Body of pancreas (tissue), 4 donors: ENCODE measurements around the gene GALR1. TPM values are rescaled to one million over a fixed set of nuclear protein-coding genes. Genes with fewer than 3 reads are reported as not detected.

Experiments used
- ATAC-seq: fragments of 150-250 bp; one replicate; pipeline ENCODE4 v1.9.1; 2016
- DNase-seq, 4 donors: peaks; one replicate each; pipeline ENCODE4 v3.0.0-alpha.2; 2019
- H3K27ac ChIP-seq, 4 donors: fragments of 200-600 bp; sonication (generic); 1 replicate in 3 of 4; 2 replicates in 1 of 4; pipeline versions ENCODE4 v1.5.1 to v1.6.1; 2016 to 2019; ENCODE audit warnings: mild to moderate bottlenecking in 1 of 4, mixed read lengths in 1 of 4, moderate library complexity in 1 of 4
- H3K27me3 ChIP-seq, 2 donors: fragments of 200-600 bp; sonication (generic); one replicate each; pipeline ENCODE4 v1.6.0; 2016; ENCODE audit warnings: mild to moderate bottlenecking in 1 of 2
- H3K36me3 ChIP-seq, 2 donors: fragments of 200-600 bp; sonication (generic); replicated peaks in 1 of 2; 2 replicates each; pipeline ENCODE4 v1.5.1; 2016; ENCODE audit warnings: low read depth in 2 of 2; ENCODE audit not compliant: insufficient read depth in 1 of 2
- H3K4me1 ChIP-seq: fragments of 200-600 bp; sonication (generic); one replicate; pipeline ENCODE4 v1.6.0; 2016
- H3K4me3 ChIP-seq, 2 donors: fragments of 200-600 bp; sonication (generic); 1 replicate in 1 of 2; 2 replicates in 1 of 2; pipeline ENCODE4 v1.5.1; 2016 to 2019
- H3K9me3 ChIP-seq, 3 donors: fragments of 200-600 bp; sonication (generic); 1 replicate in 2 of 3; 2 replicates in 1 of 3; pipeline ENCODE4 v1.5.1; 2016
- POLR2A ChIP-seq, 3 donors: fragments of 450-650 bp; IDR thresholded peaks; one replicate each; pipeline ENCODE4 v1.6.1; 2016; ENCODE audit warnings: antibody characterized with exemption in 3 of 3, mild to moderate bottlenecking in 2 of 3
- WGBS, 2 donors: methylation state at CpG; one replicate each; pipeline ENCODE4 v1.1.5; 2017; 5-methylcytosine and 5-hydroxymethylcytosine counted together
- intact Hi-C: fragments of 100-400 bp; cut with DNase I; formaldehyde crosslinking; loops from one replicate; pipeline ENCODE4 v1.15.1; 2023
- total RNA-seq, 2 donors: library from RNA; depleted of rRNA; stranded (reverse); fragments of >200 nt; gene quantifications; one replicate each; pipeline ENCODE4 v1.1.0, GENCODE V29; 2016
- TF ChIP-seq, protein P1 (sequence below), 7 experiments: fragments of 450-650 bp in 4 of 7; fragments of 200-600 bp in 3 of 7; sonication (generic) in 3 of 7; IDR thresholded peaks; one replicate each; pipeline ENCODE4 v1.5.1; 2016 to 2019; ENCODE audit warnings: antibody characterized with exemption in 7 of 7

Gene GALR1
- total RNA-seq, 2 donors from 2014 or later: under 0.01 TPM; not detected in 1

DNA sequence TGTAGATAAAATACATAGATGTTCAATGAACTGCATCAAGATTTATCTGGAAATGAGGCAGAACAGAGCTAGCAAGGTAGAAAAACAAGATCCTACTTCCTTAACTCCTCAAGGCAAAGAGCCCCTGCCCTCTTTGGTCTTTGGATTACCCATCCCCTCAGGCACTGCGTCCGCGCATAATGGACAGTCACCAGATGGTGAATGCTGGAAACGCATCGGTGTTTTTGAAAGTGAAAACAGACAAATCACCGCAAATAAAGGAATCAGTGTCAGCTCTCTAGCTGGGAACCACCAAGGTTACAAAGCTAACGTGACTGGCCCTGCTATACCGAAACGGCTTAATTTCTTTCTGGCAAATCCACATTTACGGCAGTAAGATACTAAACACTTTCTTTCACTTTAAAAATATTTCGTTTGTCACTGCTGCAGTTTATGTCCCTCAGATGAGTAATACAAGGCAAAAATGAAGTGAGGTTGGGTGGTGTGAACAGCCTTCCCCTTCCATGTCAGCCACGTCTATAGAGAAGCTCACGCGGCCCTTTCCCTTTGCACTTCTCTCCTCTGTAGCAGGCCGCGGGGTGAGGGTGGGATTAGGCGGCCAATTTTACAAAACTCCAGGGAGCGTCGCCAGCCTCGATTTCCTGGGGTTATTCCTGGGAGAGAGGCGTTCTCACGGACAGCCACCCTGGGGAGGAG lies 627 bp upstream of the GALR1 start:
- no peaks in the 10 kb centered on the region for H3K36me3 ChIP-seq
- ATAC-seq (no peak), DNase-seq (no peak)
- H3K27ac ChIP-seq: no peak overlapping the region
- H3K9me3 ChIP-seq: no peaks in the 10 kb centered on the region
- no peak overlapping the region for H3K4me3 ChIP-seq
- intact Hi-C loops: no loop called here
- TF ChIP-seq POLR2A (IDR thresholded peaks at IDR 0.05): no peak
- WGBS, 2 donors: 3 to 7% methylated on average over 22 of the region's 22 CpGs
- H3K4me1 ChIP-seq: peaks cover 31% of the 10 kb centered on the region
- peaks cover 0 to 14% of the 10 kb centered on the region in 2 donors for H3K27me3 ChIP-seq

DNA sequence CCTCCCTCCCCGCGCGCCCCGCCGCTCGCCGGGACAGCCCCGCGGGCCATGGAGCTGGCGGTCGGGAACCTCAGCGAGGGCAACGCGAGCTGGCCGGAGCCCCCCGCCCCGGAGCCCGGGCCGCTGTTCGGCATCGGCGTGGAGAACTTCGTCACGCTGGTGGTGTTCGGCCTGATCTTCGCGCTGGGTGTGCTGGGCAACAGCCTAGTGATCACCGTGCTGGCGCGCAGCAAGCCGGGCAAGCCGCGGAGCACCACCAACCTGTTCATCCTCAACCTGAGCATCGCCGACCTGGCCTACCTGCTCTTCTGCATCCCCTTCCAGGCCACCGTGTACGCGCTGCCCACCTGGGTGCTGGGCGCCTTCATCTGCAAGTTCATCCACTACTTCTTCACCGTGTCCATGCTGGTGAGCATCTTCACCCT lies 865 bp downstream of the GALR1 start:
- Histone ChIP-seq H3K36me3 (no peaks in the 10 kb centered on the region), H3K4me1 (peaks cover 31% of the 10 kb centered on the region), H3K9me3 (no peaks in the 10 kb centered on the region), H3K27ac (no peak overlapping the region), H3K27me3 (peaks cover 0 to 14% of the 10 kb centered on the region in 2 donors), H3K4me3 (no peak overlapping the region)
- ATAC-seq: no peak
- intact Hi-C loops: no loop called here
- no peak for DNase-seq
- TF ChIP-seq, protein P1, sequence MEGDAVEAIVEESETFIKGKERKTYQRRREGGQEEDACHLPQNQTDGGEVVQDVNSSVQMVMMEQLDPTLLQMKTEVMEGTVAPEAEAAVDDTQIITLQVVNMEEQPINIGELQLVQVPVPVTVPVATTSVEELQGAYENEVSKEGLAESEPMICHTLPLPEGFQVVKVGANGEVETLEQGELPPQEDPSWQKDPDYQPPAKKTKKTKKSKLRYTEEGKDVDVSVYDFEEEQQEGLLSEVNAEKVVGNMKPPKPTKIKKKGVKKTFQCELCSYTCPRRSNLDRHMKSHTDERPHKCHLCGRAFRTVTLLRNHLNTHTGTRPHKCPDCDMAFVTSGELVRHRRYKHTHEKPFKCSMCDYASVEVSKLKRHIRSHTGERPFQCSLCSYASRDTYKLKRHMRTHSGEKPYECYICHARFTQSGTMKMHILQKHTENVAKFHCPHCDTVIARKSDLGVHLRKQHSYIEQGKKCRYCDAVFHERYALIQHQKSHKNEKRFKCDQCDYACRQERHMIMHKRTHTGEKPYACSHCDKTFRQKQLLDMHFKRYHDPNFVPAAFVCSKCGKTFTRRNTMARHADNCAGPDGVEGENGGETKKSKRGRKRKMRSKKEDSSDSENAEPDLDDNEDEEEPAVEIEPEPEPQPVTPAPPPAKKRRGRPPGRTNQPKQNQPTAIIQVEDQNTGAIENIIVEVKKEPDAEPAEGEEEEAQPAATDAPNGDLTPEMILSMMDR (IDR thresholded peaks at IDR 0.05): no peak
- no peak for TF ChIP-seq POLR2A (IDR thresholded peaks at IDR 0.05)
- 0 to 8% methylated on average over 14 to 19 of the region's 40 CpGs for WGBS, 2 donors

DNA sequence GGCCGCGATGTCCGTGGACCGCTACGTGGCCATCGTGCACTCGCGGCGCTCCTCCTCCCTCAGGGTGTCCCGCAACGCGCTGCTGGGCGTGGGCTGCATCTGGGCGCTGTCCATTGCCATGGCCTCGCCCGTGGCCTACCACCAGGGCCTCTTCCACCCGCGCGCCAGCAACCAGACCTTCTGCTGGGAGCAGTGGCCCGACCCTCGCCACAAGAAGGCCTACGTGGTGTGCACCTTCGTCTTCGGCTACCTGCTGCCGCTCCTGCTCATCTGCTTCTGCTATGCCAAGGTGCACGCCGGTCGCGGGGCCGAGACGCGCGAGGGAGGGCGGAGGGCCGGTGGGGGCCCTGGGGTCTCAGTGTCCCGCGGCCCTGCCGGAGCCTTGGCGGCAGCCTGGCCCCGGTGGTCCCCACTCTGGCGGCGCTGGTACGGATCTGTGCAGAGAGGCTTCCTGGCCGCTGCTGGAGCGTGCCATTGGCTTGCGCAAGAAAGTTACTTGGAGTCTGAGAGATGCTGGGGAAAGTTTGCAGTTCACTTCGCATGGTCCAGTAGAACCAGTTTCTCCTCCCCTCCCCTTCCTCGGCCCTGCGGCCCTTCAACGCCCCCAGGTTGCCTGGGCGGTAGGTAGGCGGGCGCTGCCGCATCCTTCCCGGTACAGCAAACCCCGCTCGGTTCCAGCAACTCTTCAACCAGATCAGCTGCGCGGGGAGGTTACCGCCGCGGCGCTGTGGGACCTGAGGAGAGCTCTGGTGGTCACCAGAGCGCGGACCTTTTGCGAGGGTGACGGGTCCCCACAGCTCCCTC lies 1.5 kb downstream of the GALR1 start:
- TF ChIP-seq POLR2A (IDR thresholded peaks at IDR 0.05): no peak
- TF ChIP-seq, protein P1 (IDR thresholded peaks at IDR 0.05): no peak
- no peaks in the 10 kb centered on the region for H3K36me3 ChIP-seq
- intact Hi-C loops: no loop called here
- no peaks in the 10 kb centered on the region for H3K9me3 ChIP-seq
- ATAC-seq: no peak
- H3K27me3 ChIP-seq: peaks cover 0 to 14% of the 10 kb centered on the region in 2 donors
- DNase-seq: no peak
- WGBS, 2 donors: 2 to 4% methylated on average over 21 to 61 of the region's 67 CpGs
- H3K4me3 ChIP-seq: no peak overlapping the region
- H3K27ac ChIP-seq: no peak overlapping the region
- H3K4me1 ChIP-seq: peaks cover 31% of the 10 kb centered on the region

DNA sequence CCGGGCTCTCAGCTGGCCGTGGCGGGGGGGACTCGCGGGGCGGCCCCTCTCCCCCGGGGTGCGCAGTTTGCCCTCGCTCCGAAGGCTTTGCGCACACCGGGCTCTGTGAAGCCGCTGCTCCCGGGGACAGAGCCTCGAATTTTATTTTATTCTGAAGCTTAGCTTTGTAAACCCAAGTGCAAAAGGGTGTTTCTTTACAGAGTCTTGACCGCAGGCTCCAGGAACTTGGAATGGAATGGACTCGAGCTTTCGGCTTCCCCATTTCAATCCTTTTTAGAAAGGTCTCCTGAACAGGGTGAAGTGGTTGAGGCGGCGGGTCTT lies 2.0 kb downstream of the GALR1 start:
- no peaks in the 10 kb centered on the region for H3K9me3 ChIP-seq
- peaks cover 0 to 17% of the 10 kb centered on the region in 2 donors for H3K27me3 ChIP-seq
- no peak for DNase-seq
- intact Hi-C loops: no loop called here
- TF ChIP-seq, protein P1 (IDR thresholded peaks at IDR 0.05): no peak
- no peak for TF ChIP-seq POLR2A (IDR thresholded peaks at IDR 0.05)
- H3K4me3 ChIP-seq: no peak overlapping the region
- no peaks in the 10 kb centered on the region for H3K36me3 ChIP-seq
- peaks cover 31% of the 10 kb centered on the region for H3K4me1 ChIP-seq
- no peak overlapping the region for H3K27ac ChIP-seq
- ATAC-seq: no peak
- WGBS, 2 donors: 2 to 5% methylated on average over 16 to 20 of the region's 20 CpGs

DNA sequence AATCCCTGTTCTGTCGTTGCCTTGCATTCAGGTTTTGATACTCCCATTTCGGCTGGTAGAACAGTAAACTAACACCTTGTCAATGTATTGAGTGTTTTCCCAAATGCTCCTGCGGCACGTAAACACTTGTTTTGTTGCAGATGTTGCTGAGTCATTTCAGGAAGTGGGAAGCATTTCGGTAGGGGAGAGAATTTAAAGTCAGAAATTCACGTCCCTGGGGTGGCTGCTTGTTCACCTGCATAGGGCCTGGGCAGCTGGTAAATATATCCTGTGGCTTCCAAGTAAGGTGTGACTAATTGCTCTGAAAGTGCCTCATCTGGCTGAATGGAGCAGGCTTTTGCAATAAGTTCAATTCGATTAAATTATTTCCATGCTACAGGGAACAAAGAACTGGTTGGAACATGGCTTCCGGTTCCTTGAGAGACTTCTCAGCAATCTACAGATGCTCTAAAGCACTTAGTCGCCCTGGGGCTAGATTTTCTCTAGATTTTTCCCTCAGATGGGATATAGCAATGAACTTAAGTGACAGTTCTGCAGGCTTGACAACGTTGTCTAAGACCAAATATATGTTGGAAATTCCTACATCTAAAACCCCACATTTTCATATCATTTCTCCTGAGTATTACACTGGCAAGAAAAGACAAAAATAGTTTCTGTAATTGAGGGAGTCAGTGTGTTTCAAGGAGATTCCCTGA lies 5.2 kb downstream of the GALR1 start:
- peaks cover 0 to 6% of the 10 kb centered on the region in 2 donors for H3K27me3 ChIP-seq
- H3K27ac ChIP-seq: no peak overlapping the region
- no peak for TF ChIP-seq POLR2A (IDR thresholded peaks at IDR 0.05)
- TF ChIP-seq, protein P1 (IDR thresholded peaks at IDR 0.05): no peak
- 47 to 48% methylated on average over 10 of the region's 10 CpGs for WGBS, 2 donors
- intact Hi-C loops: no loop called here
- no peaks in the 10 kb centered on the region for H3K36me3 ChIP-seq
- H3K4me1 ChIP-seq: peaks cover 18% of the 10 kb centered on the region
- H3K9me3 ChIP-seq: no peaks in the 10 kb centered on the region
- DNase-seq (no peak), ATAC-seq (no peak)
- H3K4me3 ChIP-seq: no peak overlapping the region
